GM21447 (cell line): Measurements from ENCODE around the gene SCAPER.
"Not testable (repeated sequence)": the region's sequence is repeated elsewhere in the genome, so short reads cannot be mapped to it uniquely, and the experiment has no call there.

Source experiments
- ATAC-seq: cut with Tn5 transposase; IDR thresholded peaks from one replicate; pipeline ENCODE4 v1.9.1; 2021; ENCODE audit not compliant: unreplicated experiment

SCAPER gene

DNA sequence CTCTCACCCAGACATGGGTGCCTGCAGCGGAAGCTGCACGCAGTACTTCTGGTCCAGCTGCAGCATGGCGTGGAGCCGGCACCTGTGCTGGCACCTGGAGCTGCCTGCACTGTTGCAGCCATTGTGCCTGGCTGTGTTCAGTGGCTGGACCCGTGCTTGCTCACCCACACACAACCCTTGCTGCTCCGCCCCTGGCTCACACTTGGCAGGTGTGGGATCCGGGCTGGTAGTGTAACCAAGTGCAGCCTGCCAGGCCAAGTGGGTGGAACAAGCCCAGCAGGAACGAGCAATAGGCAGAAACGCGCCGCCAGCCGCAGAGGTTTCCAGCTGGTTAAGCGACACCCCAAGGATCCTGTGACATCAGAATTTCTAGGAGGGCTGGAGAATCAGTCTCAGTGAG is 11.2 kb upstream of the SCAPER start:
- no peak for ATAC-seq

DNA sequence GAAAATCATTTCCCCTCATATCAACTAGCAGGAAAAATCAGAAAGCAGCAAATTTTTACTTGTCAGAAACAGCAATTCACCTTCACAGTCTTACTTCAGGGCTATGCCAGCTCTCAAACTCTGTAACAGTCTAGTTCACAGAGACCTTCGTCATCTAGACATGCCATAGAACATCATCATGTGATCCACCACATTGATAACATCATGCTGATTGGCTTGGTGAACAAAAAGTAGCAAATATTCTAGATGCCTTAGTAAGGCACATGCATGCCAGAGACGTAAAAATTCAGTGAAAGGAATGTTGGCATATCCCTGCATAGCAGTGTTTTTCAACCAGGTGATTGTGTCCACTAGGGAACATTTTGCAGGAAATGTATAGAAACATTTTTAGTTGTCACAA is 8.6 kb upstream of the SCAPER start:
- no peak for ATAC-seq

DNA sequence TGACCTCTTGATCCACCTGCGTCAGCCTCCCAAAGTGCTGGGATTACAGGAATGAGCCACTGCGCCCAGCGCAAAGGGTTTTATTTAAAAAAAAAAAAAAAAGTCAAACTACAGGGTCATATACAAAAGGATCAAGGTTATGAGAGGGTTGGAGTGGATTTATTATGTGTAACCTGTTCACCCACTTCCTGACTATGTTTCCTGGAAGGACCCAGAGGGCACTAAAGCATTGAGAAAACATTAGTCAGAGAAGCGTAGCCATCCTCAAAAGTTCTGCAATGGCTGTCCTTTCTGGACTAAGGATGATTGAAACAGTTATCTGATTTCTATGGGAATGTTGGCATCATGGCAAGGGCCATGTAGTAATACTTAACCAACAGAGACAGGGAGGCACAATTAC is 7.3 kb upstream of the SCAPER start:
- no peak for ATAC-seq

DNA sequence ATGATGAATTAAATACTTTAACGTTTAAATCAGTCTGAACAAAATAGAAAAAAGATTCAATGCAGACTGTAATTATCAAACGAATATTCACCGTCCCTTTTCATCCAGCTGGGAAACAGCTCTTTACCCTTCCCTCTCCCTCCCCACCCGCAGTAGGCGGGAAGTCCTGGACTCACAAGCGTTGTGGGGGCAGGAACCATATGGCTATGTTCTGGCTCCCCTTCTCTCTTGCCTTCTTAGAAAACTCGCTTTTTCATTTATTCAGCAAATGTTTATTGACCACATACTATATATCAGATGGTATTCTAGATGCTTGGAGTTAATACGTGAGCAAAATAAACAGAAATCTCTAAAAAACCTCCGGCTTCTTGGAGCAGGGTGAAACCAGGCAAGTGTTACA is 715 bp upstream of the SCAPER start:
- ATAC-seq: no peak

DNA sequence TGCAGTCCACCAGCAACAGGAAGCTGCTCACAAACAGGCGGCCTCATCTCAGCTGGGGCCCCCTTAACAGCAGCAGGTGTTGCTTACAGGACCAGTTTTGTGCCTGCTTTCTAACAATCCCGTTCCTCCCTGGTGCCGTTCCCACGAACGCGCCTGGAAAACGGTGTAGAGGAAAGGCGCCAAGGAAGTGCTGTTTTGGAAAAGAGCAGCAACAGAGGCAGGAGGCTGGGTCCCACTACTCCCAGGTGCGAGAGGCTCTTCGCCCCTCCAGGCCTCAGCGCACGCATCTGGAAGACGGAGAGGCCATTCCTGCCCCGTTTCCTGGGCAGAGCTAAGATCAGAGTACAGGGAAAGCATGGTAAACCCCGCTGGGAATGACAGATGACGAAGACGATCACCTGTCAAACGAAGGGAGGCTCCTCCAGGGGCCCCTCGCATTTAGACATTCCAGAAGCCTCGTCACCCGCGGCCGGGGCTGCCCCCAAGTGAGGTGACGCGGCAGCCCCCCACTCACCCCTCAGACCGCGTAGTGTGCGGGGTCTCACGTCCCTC is 603 bp downstream of the SCAPER start:
- peak; percentile 22 for ATAC-seq

DNA sequence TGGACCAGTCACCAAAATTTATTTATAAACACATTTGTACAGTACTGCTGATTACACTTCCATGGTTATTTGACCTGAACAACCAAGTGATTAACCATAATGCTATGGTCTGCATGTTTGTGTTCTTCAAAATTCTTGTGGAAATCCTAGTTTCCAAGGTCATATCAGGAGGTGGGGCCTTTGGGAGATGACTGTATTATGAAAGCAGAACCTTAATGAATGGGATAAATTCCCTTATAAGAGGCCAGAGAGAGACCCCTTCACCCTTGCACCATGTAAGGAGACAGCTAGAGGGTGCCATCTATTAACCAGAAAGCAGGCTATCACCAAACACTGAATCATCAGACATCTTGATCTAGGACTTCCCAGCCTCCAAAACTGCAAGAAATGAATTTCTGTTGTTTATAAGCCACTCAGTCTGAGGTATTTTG is 1.9 kb downstream of the SCAPER start:
- no peak for ATAC-seq

DNA sequence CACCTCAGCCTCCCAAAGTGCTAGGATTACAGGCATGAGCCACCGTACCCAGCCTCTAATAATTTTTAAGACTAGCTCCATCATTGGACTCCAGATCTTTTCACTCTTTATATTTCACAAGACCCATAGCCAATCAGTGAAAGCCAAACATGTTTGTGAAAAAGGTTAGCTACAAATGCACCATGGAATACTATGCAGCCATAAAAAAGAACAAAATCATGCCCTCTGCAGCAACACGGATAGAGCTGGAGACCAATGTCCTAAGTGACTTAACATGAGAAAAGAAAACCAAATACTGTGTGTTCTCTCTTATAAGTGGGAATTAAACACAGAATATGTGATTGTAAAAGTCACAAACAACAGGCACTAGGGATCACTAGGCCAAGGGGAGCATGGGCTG is 3.2 kb downstream of the SCAPER start:
- ATAC-seq: no peak

DNA sequence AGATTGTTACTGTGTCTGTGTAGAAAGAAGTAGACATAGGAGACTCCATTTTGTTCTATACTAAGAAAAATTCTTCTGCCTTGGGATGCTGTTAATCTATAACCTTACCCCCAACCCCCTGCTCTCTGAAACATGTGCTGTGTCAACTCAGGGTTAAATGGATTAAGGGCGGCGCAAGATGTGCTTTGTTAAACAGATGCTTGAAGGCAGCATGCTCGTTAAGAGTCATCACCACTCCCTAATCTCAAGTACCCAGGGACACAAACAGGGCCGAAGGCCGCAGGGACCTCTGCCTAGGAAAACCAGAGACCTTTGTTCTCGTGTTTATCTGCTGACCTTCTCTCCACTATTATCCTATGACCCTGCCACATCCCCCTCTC is 5.2 kb downstream of the SCAPER start:
- not testable (repeated sequence) for ATAC-seq

DNA sequence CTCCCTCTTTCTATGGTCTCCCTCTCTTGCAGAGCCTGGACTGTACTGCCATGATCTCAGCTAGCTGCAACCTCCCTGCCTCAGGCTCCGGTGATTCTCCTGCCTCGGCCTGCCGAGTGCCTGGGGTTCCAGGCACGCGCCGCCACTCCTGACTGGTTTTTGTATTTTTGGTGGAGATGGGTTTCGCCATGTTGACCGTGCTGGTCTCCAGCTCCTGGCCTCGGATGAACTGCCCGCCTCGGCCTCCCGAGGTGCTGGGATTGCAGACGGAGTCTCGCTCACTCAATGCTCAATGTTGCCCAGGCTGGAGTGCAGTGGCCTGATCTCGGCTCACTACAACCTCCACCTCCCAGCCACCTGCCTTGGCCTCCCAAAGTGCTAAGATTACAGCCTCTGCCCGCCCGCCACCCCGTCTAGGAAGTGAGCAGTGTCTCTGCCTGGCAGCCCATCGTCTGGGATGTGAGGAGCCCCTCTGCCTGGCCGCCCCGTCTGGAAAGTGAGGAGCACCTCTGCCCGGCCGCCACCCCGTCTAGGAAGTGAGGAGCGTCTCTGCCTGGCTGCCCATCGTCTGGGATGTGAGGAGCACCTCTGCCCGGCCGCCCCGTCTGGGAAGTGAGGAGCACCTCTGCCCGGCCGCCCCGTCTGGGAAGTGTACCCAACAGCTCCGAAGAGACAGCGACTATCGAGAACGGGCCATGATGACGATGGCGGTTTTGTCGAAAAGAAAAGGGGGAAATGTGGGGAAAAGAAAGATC is 5.8 kb downstream of the SCAPER start:
- ATAC-seq: not testable (repeated sequence)

DNA sequence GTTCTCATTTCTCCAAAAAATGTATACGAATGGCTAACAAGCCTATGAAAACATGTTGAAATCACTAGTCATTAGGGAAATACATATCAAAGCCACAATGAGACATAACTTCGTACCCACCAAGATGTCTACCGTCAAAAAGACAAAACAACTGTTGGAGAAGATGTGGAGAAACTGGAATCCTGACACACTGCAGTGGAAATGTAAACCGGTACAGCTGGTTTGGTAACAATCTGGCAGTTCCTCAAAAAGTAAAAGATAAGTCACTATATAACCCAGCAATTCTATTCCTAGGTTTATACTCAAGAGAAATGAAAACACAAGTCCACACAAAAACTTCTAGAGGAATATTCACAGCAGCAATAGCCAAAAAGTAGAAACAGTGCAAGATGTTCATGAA is 7.0 kb downstream of the SCAPER start:
- ATAC-seq: no peak

DNA sequence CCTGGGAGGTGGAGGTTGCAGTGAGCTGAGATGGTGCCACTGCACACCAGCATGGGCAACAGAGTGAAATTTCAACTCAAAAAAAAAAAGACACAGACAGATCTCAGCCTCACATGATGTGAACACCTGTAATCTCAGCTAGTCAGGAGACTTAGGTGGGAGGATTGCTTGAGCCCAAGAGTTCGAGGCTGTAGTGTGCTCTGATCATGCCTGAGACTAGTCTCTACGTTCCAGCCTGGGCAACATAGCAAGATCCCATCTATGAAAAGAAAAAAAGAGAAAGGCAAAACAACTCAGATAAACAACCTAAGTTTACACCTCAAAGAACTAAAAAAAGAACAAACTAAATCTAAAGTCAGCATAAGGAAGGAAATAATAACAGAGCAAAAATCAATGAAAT is 11.0 kb downstream of the SCAPER start:
- no peak for ATAC-seq

DNA sequence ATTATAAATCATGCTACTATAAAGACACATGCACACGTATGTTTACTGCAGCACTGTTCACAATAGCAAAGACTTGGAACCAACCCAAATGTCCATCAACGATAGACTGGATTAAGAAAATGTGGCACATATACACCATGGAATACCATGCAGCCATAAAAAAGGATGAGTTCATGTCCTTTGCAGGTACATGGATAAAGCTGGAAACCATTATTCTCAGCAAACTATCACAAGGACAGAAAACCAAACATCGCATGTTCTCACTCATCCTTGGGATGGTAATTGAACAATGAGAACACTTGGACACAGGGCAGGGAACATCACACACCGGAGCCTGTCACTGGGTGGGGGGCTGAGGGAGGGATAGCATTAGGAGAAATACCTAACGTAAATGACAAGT is 12.3 kb downstream of the SCAPER start:
- not testable (repeated sequence) for ATAC-seq

DNA sequence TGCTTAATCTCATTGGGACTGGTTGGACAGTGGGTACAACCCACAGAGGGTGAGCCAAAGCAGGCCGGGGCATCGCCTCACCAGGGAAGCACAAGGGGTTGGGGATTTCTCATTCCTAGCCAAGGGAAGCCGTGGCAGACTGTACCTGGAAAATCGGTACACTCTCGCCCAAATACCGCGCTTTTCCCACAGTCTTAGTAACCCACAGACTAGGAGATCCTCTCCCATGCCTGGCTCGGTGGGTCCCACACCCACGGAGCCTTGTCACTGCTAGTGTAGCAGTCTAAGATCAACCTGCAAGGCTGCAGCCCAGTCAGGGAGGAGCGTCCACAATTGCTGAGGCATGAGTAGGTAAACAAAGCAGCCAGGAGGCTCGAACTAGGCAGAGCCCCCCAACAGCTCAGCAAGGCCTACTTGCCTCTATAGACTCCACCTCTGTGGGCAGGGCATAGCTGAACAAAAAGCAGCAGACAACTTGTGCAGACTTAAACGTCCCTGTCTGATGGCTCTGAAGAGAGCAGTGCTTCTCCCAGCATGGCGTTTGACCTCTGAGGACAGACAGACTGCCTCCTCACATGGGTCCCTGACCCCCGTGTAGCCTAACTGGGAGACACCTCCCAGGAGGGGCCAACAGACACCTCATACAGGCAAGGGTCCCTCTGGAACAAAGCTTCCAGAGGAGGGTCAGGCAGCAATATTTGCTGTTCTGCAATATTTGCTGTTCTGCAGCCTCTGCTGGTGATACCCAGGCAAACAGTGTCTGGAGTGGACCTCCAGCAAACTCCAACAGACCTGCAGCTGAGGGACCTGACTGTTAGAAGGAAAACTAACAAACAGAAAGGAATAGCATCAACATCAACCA is 17.6 kb downstream of the SCAPER start:
- not testable (repeated sequence) for ATAC-seq

DNA sequence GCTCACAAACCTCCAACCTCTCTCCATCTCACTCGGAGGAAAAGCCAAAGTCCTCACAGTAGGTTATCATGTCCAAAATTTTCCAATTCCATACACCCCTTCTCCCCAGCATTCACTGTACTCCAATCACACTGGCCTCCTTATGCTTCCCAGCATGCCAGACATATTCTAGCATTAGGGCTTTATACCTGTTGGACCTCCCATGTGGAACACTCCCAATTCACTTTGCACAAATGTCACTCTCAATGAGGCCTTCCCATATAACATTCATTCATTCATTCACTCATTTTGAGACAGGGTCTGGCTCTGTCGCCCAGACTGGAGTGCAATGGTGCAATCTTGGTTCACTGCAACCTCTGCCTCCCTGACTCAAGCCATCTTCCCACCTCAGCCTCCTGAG is 19.9 kb downstream of the SCAPER start:
- no peak for ATAC-seq

DNA sequence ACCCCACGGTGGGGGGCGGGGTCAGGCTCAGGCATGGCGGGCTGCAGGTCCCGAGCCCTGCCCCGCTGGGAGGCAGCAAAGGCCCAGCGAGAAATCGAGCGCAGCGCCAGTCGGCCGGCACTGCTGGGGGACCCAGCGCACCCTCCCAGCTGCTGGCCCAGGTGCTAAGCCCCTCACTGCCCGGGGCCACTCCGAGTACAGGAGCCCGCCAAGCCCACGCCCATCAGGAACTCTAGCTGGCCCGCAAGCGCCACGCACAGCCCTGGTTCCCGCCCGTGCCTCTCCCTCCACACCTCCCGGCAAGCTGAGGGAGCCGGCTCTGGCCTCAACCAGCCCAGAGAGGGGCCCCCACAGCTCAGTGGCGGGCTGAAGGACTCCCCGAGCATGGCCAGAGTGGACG is 29.2 kb downstream of the SCAPER start:
- ATAC-seq: no peak

DNA sequence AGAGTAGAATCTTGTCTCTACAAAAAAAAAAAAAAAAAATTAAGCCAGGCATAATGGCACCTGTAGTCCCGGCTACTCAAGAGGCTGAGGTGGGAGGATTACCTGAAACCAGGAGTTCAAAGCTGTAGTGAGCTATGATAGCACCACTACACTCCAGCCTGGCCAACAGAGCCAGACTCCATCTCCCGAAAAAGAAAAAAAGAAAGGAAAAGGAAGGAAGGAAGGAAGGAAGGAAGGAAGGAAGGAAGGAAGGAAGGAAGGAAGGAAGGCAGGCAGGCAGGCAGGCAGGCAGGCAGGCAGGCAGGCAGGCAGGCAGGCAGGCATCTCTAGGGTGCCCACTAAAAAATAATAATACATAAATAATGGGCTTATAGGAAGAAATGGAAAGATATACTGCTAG is 32.1 kb downstream of the SCAPER start:
- not testable (repeated sequence) for ATAC-seq

DNA sequence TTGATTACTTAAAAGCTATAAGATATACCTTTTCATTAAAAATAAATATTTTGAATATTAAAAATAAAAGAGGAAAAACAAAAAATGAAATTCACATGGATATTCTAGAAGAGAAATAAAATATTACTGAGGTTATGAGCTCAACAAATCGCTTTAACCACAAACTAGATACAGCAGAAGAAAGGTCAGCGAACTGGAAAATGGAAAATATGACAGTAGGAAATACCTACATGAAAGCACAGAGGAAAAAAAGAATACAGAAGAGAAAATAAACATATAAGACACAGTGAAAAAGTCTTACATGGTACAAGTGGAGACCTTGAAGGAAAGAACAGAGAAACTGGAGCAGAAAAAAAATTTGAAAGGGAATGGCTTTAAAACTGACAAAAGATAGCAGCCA is 33.2 kb downstream of the SCAPER start:
- ATAC-seq: no peak

DNA sequence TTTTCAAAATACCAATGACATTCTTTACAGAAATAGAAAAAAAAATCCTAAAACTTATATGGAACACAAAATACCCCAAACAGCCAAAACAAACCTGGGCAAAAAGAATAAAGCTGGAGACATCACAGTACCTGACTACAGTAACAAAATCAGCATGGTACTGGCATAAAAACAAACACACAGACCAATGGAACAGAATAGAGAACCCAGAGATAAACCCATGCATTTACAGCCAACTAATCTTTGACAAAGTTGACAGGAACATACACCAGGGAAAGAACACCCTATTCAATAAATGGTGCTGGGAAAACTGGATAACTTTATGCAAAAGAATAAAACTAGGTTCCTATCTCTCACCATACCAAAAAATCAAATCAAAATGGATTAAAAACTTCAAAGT is 36.4 kb downstream of the SCAPER start:
- no peak for ATAC-seq

DNA sequence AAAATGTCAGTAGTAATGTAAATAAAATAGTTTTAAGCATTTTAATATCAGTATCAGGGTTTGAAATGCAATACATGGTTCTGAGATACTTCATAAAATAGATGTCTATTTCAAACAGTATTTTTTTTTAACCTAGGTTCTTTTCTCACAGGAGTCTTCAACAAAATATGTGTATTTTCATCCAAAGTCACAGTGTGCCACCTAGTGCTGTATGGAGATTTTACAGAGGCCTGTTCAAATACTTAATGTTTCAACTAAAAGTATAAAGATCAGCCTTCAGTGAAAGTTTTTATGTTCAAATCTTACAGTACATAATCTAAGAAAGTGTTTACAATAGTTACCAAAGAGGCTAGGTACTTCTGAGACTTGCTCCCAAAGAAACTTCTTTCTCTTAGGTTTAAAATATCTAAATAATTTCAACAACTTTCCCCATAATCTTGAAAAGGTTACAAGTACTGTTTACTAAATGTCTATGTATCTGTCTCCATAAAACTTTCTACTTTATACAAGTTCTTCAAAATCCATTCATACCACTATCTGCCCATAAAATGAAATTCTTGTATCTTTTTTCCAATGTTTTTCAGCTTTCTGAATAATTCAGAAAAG is 38.3 kb downstream of the SCAPER start:
- no peak for ATAC-seq

DNA sequence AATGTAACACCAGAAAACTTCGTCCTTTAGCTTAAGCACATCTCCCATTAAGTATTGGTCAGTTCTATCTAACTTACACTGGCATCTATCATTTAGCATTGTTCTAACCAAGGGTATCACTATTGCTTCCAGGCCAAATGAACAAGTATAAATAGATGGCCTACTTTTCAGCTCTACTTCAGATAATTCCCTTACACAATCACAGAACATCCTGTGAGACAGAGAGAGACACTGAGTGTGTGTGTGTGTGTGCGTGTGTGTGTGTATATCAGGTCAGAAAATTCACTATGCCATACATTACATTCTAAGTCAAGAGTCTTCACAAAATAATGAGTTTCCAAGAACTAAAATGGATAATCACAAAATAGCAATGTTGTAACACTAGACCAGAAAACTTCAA is 39.1 kb downstream of the SCAPER start:
- no peak for ATAC-seq

DNA sequence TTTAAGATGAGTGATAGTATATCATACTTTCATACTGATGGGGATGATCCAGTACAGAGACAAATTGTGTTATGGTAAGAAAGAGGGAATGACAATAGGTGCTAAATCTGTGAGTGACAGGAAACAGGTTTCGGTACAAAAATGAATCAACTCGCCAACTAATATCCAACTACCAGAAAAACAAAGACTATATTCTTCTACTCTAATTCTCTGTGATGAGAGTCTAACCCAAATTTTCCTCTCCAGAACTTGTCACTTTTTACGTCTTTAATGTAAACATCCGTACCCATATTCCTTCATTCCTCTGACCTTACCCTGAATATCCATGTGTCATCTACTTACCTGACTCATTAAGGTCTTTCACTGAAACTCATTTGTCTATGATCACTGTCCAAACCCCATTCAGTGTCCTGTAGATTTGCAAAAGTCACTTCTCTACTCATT is 39.6 kb downstream of the SCAPER start:
- ATAC-seq: no peak

DNA sequence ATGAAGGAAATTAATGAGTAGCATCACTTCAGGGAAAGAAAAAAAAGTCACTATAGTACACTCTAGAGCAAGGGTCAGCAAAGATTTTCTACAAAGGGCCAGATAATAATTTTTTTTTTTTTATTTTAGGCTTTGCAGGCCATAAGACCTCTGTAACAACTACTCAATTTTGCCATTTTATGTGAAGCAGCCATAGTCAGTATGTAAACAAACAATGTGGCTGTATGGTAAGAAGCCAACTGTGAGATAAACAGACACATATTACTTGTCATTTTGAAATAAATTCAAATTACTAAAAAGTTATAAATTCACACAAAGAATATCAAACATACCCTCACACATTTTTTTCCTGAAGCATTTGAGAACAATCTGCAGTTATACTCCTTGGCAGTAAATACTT is 40.6 kb downstream of the SCAPER start:
- ATAC-seq: no peak
